ENCODE results near the gene HMGN1.
"Not testable (repeated sequence)": the region's sequence is repeated elsewhere in the genome, so short reads cannot be mapped to it uniquely, and the experiment has no call there.

- TF ChIP-seq CTCF (conservative IDR thresholded peaks at IDR 0.05; ENCODE audit: low read length); EZH2phosphoT487 (IDR thresholded peaks at IDR 0.05; ENCODE audit: borderline replicate concordance, low read depth, low read length): not testable (repeated sequence)
Measured at GRCh38 chr21:39369896-39370288, 21.0 kb upstream of the HMGN1 start.

Data from OCI-LY7 (cell line).